ENCODE data around the gene MINDY3. TPM values are rescaled to one million over a fixed set of nuclear protein-coding genes. Genes with fewer than 3 reads are reported as not detected.
A peak's percentile ranks its signal among the peaks of the same experiment; 100 is the strongest.
"Not testable (repeated sequence)": the region's sequence is repeated elsewhere in the genome, so short reads cannot be mapped to it uniquely, and the experiment has no call there.

MINDY3 gene
- total RNA-seq, 1 experiment from 2014 or later = 18.7 TPM

DNA sequence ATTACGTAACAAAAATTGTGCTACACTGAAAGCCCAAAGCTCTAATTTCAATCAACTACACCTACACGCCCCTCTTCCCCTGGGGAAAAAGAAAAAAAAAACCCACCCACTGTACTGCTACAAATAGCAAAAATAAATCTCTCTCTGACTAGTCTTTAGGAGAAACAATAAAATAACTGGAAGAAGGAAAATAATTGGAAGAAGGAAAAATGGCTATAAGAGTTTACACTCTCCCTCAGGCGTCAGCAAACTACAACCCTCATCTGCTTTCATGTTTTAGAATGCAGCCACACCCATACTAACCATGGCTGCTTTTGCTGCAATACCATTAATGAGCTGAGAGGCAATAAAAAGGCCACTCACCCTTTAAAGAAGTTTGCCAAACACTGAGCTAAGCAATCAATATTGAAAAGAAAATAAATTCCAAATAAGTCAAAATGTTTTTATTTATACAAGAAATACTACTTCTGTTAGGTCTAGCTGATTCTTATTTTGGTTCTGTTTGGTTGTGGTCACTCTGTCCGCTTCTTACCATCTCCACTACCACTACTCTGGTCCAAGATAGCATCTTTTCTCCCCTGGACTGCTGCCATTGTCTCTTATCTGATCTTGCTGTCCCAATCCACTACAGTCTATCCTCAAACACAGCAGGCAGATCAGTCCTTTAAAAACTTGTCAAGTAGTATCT lies 3.8 kb downstream of the MINDY3 start:
- no peak for DNase-seq (ENCODE audit: low spot score)

GRCh38 chr10:15853800-15854199 lies 6.5 kb downstream of the MINDY3 start:
- DNase-seq (ENCODE audit: low spot score) = no peak

DNA sequence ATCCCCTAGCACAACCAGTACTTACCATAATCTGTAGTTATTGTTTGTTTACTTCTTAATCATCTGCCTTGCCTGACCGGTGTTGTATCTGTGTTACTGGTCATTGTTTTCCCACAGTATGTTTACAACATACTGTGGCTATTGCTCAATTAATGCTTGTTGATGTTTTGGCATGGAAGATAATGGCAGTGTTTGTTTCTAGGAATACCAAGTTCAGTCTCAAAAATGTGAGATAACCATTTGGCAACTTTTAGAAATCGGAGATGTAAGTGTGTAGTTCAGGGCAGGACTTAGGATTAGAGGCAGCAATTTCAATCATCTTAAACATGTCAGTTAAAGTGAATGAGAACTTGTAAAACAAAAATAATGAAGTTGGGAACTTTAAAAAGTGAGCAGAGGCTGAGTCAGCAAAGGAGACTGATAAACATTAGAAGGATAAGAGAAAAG lies 8.2 kb downstream of the MINDY3 start:
- no peak for DNase-seq (ENCODE audit: low spot score)

DNA sequence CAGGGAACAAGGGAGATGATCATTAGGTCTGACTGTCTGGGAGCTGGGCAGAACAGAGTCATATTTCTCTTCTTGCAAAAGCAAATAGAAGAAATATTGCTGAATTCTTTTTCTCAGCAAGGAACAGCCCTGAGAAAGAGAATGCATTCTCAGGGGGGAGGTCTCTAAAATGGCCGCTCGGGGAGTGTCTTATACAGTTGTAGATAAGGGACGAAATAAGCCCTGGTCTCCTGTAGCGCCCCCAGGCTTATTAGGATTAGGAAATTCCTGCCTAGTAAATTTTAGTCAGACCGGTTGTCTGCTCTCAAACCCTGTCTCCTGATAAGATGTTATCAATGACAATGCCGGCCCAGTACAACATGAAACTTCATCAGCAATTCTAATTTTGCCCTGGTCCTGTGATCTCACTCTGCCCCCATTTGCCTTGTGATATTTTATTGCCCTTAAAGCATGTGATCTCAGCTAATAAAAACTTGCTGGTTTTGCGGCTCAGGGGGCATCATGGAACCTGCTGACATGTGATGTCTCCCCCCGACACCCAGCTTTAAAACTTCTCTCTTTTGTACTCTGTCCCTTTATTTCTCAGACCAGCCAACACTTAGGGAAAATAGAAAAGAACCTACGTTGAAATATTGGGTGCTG lies 9.8 kb downstream of the MINDY3 start:
- DNase-seq (ENCODE audit: low spot score) = not testable (repeated sequence)

DNA sequence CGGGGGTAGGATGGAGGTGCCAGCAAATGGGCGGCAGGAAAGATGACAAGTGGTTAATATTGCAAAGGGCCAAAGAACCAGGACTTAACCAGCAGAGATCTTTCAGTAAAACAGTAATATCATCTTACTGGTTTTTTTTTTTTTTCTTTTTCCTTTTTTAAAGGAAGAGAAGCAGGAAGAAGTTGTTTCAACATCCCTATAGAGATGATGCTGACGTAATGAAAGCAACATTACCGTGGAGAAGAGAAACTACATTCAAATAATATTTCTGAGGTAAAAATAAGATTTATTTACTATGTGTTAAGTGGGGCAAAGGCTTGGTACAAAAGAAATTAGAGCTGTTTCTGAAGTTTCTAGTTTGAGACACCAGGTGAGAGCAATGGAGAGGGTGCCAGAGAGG lies 11.0 kb downstream of the MINDY3 start:
- DNase-seq (ENCODE audit: low spot score) = no peak

- no peak for DNase-seq (ENCODE audit: low spot score)
Measured at GRCh38 chr10:15847481-15847880, 12.8 kb downstream of the MINDY3 start.

GRCh38 chr10:15844517-15844916 lies 15.8 kb downstream of the MINDY3 start:
- no peak for DNase-seq (ENCODE audit: low spot score)

DNA sequence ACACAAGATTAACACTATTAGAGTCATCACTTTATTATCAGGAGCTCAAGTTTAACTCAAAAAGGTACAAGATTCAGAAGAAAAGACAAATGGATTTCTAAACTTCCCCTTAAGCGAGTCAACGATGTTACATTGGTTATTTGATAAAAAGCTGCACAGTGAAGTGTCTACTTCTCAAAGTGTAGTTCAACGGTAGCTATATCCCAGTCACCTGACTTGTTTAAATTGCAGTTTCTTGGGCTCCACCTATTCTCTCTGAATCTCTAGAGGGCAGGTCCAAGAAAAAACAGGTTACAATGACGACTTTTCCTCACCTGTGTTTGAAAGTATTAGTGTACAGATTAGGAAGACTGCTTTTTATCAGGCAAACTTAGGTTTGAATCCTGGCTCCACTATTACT lies 16.6 kb downstream of the MINDY3 start:
- no peak for DNase-seq (ENCODE audit: low spot score)

- DNase-seq (ENCODE audit: low spot score) = peak; percentile 23
Measured at GRCh38 chr10:15842556-15843169, 17.6 kb downstream of the MINDY3 start.

- DNase-seq (ENCODE audit: low spot score) = no peak
Measured at GRCh38 chr10:15841696-15842095, 18.6 kb downstream of the MINDY3 start.

GRCh38 chr10:15836807-15837206 lies 23.5 kb downstream of the MINDY3 start:
- DNase-seq (ENCODE audit: low spot score) = no peak

GRCh38 chr10:15829495-15829894 lies 30.8 kb downstream of the MINDY3 start:
- DNase-seq (ENCODE audit: low spot score) = no peak

- no peak for DNase-seq (ENCODE audit: low spot score)
Measured at GRCh38 chr10:15824498-15824897, 35.8 kb downstream of the MINDY3 start.

GRCh38 chr10:15822131-15822530 lies 38.2 kb downstream of the MINDY3 start:
- no peak for DNase-seq (ENCODE audit: low spot score)

GRCh38 chr10:15821046-15821683 lies 39.1 kb downstream of the MINDY3 start:
- DNase-seq (ENCODE audit: low spot score) = no peak

DNA sequence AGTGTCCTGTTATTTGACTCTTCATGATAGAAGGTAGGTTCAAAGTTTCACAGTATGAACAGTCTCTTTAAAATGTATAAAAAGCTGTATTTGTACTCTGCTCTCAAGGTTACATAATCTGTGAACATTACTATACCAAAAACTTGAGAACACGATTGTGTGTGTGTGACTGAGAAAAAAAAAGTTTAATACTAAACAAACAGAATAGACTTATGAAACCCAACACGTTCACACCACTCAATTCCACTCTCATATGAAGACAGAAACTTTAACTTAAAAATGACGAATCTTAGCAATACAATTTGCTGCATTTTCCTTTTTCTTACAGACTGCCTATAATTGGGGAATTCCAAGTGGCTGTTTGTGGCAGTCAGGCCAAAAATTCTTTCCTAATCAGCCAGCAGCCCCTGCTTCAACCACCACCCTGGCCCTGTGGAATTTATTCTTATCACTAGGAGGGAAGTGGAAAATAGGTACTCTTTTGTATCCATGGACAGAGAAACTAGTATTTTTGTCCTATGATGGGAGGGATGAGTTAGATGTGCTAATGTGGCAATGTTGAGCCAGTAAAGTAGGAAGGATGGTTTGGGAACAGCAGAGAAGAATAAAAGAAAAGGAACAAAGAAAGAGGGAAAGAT lies 42.8 kb downstream of the MINDY3 start:
- no peak for DNase-seq (ENCODE audit: low spot score)

DNA sequence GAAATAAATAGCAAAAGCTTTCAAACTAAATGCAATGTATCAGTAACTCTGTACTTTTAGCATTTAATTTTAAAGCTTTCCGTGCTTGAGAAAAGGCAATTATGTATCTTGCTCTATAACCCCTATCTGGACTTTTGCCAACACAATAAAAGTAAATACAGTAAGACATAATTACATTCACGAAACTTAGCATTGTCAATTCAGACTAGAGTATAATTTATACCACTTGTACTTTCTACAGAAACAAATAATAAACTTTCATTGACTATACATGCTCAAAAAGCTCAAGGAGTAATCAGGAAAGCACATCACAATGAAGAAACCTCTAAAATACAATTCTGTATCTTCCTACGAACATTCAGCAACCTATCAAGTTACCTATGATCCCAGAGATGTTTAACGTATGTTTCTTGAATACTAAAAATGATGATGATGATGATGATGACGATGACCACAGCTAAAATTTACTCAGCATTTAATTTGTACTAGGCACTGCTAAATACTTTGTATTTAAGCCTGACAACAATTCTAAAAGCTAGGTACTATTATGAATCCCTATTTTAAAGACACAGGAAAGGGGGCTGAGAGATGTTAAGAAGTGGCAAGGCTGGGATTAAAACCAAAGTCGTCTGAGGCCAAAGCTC lies 44.9 kb downstream of the MINDY3 start:
- no peak for DNase-seq (ENCODE audit: low spot score)

- no peak for DNase-seq (ENCODE audit: low spot score)
Measured at GRCh38 chr10:15814565-15814964, 45.7 kb downstream of the MINDY3 start.

GRCh38 chr10:15813415-15813814 lies 46.9 kb downstream of the MINDY3 start:
- DNase-seq (ENCODE audit: low spot score) = no peak

DNA sequence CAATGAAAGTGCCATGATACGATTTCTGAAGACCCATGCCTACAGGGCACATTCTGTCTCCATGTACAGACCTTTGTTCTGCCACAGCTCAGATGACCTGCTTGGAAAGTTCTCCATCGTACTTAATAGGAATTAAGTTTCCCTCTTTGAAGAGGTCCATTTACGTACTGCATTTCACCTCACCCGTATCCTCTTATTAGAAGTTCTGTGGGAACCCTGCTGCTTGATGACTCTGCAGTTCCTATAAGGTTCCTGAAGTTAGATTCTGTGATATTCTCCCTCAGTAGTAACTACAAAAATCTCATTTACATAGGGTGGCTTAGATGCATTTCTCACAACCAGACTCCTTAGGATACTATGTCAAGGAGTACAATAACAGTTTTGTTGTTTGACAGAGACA lies 50.9 kb downstream of the MINDY3 start:
- DNase-seq (ENCODE audit: low spot score) = no peak

GRCh38 chr10:15808204-15808797 lies 52.0 kb downstream of the MINDY3 start:
- no peak for DNase-seq (ENCODE audit: low spot score)

All from H4 (cell line).